H1 (cell line): ENCODE results near the gene INPP5K. TPM values are rescaled to one million over a fixed set of nuclear protein-coding genes. Genes with fewer than 3 reads are reported as not detected.

ENCODE experiments used
- BCL11A ChIP-seq, 2 experiments: IDR thresholded peaks; one replicate each; pipeline ENCODE4 v1.6.1; 2011; ENCODE audit warnings: low read depth in 2 of 2, low read length in 2 of 2, mild to moderate bottlenecking in 2 of 2
- CBX5 ChIP-seq: fragments of 300-800, 300-1000 bp; sonication (generic); IDR thresholded peaks from 2 replicates; pipeline ENCODE4 v1.7.1; 2016; ENCODE audit warnings: antibody characterized with exemption, low read length, low read depth
- polyA plus RNA-seq, 7 experiments: library from polyadenylated mRNA; depleted of rRNA in 3 of 7; stranded (reverse) in 5 of 7; unstranded in 2 of 7; fragments of >200 nt in 5 of 7; fragments of 200-250 nt in 2 of 7; gene quantifications; 1 replicate in 5 of 7; 2 replicates in 1 of 7; 4 replicates in 1 of 7; pipeline versions ENCODE4 v1.2.1 to v1.2.3, GENCODE V29; 2011 to 2013; ENCODE audit warnings: missing spikeins in 2 of 7, mixed read lengths in 2 of 7
- total RNA-seq: library from RNA; stranded (reverse); fragmentation: NEBNext Ultra II Directional; extraction: Animal tissue kit (Norgen Biotek cat#: 25700); gene quantifications from 2 replicates; pipeline ENCODE4 v1.2.1, GENCODE V29; 2021

INPP5K gene
- total and polyA plus RNA-seq, 2 of the 8 experiments (the other 6 are each of a cell fraction or from before 2014, with no cell fraction given), result 21.0 to 24.1 TPM

DNA sequence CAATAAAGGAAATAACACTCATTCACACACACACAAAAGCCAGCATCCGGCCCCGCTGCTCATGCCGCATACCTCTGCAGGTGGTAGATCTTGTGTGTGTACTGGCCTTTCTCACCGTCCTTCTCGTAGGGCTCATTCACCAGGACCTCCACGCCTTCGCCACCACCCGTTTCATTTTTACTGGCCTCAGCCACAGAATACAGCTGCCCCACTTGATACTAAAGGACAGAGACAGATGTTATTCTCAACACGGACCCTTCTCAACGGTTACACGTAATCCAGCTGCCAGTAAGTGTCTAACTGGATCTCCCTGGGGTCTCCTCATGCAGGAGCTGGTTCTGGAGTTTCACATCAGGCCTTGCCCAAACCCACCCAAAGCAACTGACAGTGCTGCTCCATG lies 36.5 kb upstream of the INPP5K start (continued):
- no peak for TF ChIP-seq BCL11A (IDR thresholded peaks at IDR 0.05; ENCODE audit: low read depth in 2 of 2, low read length in 2 of 2)
- no peak for TF ChIP-seq CBX5
